Measurements from ENCODE around the gene ANKRD39.

DNA sequence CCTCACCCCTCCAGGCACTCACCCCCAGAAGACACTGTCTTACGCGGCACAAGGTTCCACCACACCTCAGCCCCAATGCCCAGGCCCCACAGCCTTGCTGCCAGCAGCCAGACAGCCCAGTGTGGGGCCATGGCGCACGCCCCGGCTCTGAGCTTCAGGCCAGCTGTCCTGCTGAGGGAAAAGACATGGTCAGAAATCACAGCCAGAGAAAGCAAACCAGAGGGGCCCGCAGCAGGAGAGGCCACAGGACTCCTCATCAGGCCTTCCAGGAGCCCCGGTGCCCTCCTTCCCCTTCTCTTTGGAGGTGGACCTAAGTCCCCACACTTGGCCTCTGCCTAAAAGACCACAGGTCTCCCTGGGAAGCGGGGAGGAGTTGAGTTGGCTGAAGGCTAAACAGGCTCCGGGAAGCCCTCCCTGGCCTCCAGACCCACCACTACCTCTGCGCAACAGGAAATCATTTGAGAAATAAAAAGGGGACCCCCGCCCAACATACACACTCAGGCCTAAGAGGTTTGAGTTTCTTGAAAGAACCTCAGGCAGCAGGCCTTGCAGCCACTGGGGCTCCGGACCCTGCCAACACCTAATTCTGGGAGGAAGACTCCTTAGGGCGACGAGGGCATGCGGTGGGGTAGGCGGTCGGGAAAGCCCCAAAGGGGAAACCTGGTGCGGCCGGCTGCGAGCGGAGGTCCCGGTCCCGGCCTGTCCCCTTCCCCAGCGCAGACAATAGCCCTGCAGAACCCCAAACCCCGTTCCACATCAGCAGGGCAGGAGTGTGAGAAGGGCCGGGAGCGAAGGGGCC lies 10.1 kb upstream of the ANKRD39 start:
- TF ChIP-seq, protein P1, sequence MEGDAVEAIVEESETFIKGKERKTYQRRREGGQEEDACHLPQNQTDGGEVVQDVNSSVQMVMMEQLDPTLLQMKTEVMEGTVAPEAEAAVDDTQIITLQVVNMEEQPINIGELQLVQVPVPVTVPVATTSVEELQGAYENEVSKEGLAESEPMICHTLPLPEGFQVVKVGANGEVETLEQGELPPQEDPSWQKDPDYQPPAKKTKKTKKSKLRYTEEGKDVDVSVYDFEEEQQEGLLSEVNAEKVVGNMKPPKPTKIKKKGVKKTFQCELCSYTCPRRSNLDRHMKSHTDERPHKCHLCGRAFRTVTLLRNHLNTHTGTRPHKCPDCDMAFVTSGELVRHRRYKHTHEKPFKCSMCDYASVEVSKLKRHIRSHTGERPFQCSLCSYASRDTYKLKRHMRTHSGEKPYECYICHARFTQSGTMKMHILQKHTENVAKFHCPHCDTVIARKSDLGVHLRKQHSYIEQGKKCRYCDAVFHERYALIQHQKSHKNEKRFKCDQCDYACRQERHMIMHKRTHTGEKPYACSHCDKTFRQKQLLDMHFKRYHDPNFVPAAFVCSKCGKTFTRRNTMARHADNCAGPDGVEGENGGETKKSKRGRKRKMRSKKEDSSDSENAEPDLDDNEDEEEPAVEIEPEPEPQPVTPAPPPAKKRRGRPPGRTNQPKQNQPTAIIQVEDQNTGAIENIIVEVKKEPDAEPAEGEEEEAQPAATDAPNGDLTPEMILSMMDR (IDR thresholded peaks at IDR 0.05 in 8 of 11, conservative IDR thresholded peaks at IDR 0.05 in 3 of 11): no peak
- no peak for TF ChIP-seq POLR2A (IDR thresholded peaks at IDR 0.05)
